ENCODE measurements around the gene ABHD8.

DNA sequence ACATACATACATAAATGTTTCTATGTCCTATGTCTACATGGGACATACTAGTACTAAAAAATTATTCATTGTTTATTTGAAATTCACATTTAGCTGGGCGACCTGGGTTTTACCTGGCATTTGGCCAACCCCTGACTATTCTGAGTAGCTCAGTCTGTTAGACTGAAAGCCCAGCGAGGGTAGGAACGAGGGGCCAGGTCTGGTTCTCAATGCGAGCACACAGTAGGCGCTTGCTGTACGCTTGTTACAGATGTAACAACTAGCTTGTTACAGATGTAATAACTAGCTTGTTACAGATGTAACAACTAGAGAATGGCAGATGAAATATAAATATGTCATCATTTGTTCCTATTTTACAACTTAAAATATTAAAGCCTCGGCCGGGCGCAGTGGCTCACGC, 32.4 kb upstream of the ABHD8 start:
- TF ChIP-seq, protein P1, sequence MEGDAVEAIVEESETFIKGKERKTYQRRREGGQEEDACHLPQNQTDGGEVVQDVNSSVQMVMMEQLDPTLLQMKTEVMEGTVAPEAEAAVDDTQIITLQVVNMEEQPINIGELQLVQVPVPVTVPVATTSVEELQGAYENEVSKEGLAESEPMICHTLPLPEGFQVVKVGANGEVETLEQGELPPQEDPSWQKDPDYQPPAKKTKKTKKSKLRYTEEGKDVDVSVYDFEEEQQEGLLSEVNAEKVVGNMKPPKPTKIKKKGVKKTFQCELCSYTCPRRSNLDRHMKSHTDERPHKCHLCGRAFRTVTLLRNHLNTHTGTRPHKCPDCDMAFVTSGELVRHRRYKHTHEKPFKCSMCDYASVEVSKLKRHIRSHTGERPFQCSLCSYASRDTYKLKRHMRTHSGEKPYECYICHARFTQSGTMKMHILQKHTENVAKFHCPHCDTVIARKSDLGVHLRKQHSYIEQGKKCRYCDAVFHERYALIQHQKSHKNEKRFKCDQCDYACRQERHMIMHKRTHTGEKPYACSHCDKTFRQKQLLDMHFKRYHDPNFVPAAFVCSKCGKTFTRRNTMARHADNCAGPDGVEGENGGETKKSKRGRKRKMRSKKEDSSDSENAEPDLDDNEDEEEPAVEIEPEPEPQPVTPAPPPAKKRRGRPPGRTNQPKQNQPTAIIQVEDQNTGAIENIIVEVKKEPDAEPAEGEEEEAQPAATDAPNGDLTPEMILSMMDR (conservative IDR thresholded peaks at IDR 0.05 in 1 of 2, IDR thresholded peaks at IDR 0.05 in 1 of 2; ENCODE audit: low read depth in 1 of 2, low read length in 2 of 2), result no peak
- no peak for TF ChIP-seq EZH2 (IDR thresholded peaks at IDR 0.05; ENCODE audit: low read length, missing control alignments)
